IMR-90 (cell line): Measurements from ENCODE around the gene C19orf33. TPM values are rescaled to one million over a fixed set of nuclear protein-coding genes. Genes with fewer than 3 reads are reported as not detected.

Experiments
- ATAC-seq: fragments of 200-7000 bp; cut with Tn5 transposase; 2 replicates; pipeline ENCODE4 v1.9.1; 2020; ENCODE audit warnings: low read depth, mild to moderate bottlenecking, moderate library complexity
- BruUV-seq: library from RNA; stranded (reverse); fragments of 400-500 nt; replicated peaks from 2 replicates; lab custom pipeline; 2021; lab: Mats Ljungman, UMichigan
- CTCF ChIA-PET: fragments of 300-600 bp; formaldehyde crosslinking; extraction: SDS; loops from one replicate; lab custom pipeline; 2021; ENCODE audit warnings: antibody characterized with exemption; lab: Yijun Ruan, JAX
- POLR2A ChIA-PET: fragments of 300-600 bp; sonication (Branson Sonifier 250); formaldehyde crosslinking; loops from one replicate; lab custom pipeline; 2022; ENCODE audit warnings: antibody characterized with exemption; ENCODE audit not compliant: unreplicated experiment; lab: Charles Lee
- DNase-seq: peaks from one replicate; pipeline ENCODE4 v3.0.0; 2013
- H2AFZ ChIP-seq: replicated peaks from 2 replicates; pipeline ENCODE3; 2013; ENCODE audit warnings: low read length, mild to moderate bottlenecking; ENCODE audit not compliant: poor library complexity
- H2AK5ac ChIP-seq: 2 replicates; pipeline ENCODE4 v1.6.1; 2013; ENCODE audit warnings: low read depth, low read length, inconsistent platforms
- H2AK9ac ChIP-seq: replicated peaks from 2 replicates; pipeline ENCODE3; 2013; ENCODE audit warnings: mild to moderate bottlenecking, low read depth, low read length, moderate library complexity; ENCODE audit not compliant: poor library complexity
- H2BK120ac ChIP-seq: 2 replicates; pipeline ENCODE4 v1.6.1; 2013; ENCODE audit warnings: low read depth, low read length, inconsistent platforms
- H2BK15ac ChIP-seq: 3 replicates; pipeline ENCODE4 v1.6.1; 2013; ENCODE audit warnings: low read depth, low read length, inconsistent platforms
- H2BK20ac ChIP-seq: 2 replicates; pipeline ENCODE4 v1.6.1; 2013; ENCODE audit warnings: low read depth, mild to moderate bottlenecking, inconsistent platforms, low read length, moderate library complexity
- H2BK5ac ChIP-seq: 2 replicates; pipeline ENCODE4 v1.6.1; 2013; ENCODE audit warnings: mild to moderate bottlenecking, low read depth, low read length, inconsistent platforms; ENCODE audit not compliant: poor library complexity, severe bottlenecking
- H3K14ac ChIP-seq: replicated peaks from 2 replicates; pipeline ENCODE4 v1.6.1; 2013; ENCODE audit warnings: low read depth, low read length, inconsistent platforms
- H3K18ac ChIP-seq: 2 replicates; pipeline ENCODE4 v1.6.1; 2013; ENCODE audit warnings: low read depth, low read length, control low read depth
- H3K23ac ChIP-seq: 2 replicates; pipeline ENCODE4 v1.6.1; 2013; ENCODE audit warnings: low read depth, low read length, inconsistent platforms
- H3K27ac ChIP-seq: 2 replicates; pipeline ENCODE4 v1.5.1; 2013; ENCODE audit warnings: mild to moderate bottlenecking, control low read depth, low read length; ENCODE audit not compliant: insufficient read depth
- H3K27me3 ChIP-seq: 2 replicates; pipeline ENCODE4 v1.6.1; 2013; ENCODE audit warnings: low read length; ENCODE audit not compliant: control insufficient read depth, insufficient read depth
- H3K36me3 ChIP-seq: 2 replicates; pipeline ENCODE4 v1.6.1; 2013; ENCODE audit warnings: low read length, mixed read lengths; ENCODE audit not compliant: control insufficient read depth, insufficient read depth
- H3K4ac ChIP-seq: 2 replicates; pipeline ENCODE4 v1.6.1; 2013; ENCODE audit warnings: low read depth, low read length, inconsistent platforms
- H3K4me1 ChIP-seq: 2 replicates; pipeline ENCODE4 v1.6.1; 2013; ENCODE audit warnings: low read length, mixed read lengths; ENCODE audit not compliant: control insufficient read depth, insufficient read depth
- H3K4me2 ChIP-seq: 2 replicates; pipeline ENCODE4 v1.6.1; 2013; ENCODE audit warnings: low read depth, mild to moderate bottlenecking, control low read depth, low read length, moderate library complexity
- H3K4me3 ChIP-seq: 2 replicates; pipeline ENCODE4 v1.5.1; 2013; ENCODE audit warnings: low read depth, mild to moderate bottlenecking, control low read depth, low read length, moderate library complexity; ENCODE audit not compliant: insufficient read depth
- H3K56ac ChIP-seq: 2 replicates; pipeline ENCODE4 v1.6.1; 2013; ENCODE audit warnings: low read length, inconsistent platforms; ENCODE audit not compliant: insufficient read depth; ENCODE audit errors: extremely low read depth
- H3K79me1 ChIP-seq, 2 experiments: 2 replicates each; pipeline ENCODE4 v1.6.1; 2013; ENCODE audit warnings: low read length in 2 of 2, inconsistent platforms in 1 of 2, low read depth in 1 of 2
- H3K9ac ChIP-seq: 2 replicates; pipeline ENCODE4 v1.6.1; 2013; ENCODE audit warnings: low read depth, low read length, control low read depth
- H3K9me1 ChIP-seq: 2 replicates; pipeline ENCODE4 v1.6.1; 2013; ENCODE audit warnings: low read length, inconsistent platforms; ENCODE audit not compliant: insufficient read depth
- H3K9me3 ChIP-seq: 2 replicates; pipeline ENCODE4 v1.6.1; 2013; ENCODE audit warnings: low read length; ENCODE audit not compliant: control insufficient read depth, insufficient read depth
- H4K20me1 ChIP-seq: 2 replicates; pipeline ENCODE4 v1.6.1; 2013; ENCODE audit warnings: low read length, inconsistent platforms; ENCODE audit not compliant: insufficient read depth
- H4K5ac ChIP-seq: 2 replicates; pipeline ENCODE4 v1.6.1; 2013; ENCODE audit warnings: mild to moderate bottlenecking, low read depth, low read length, control low read depth
- H4K8ac ChIP-seq, 2 experiments: 2 replicates each; pipeline ENCODE4 v1.6.1; 2013; ENCODE audit warnings: low read depth in 2 of 2, low read length in 2 of 2, control low read depth in 1 of 2, inconsistent platforms in 1 of 2
- H4K91ac ChIP-seq: 2 replicates; pipeline ENCODE4 v1.6.1; 2013; ENCODE audit warnings: low read depth, low read length, inconsistent platforms; ENCODE audit not compliant: insufficient read depth
- BHLHE40 ChIP-seq: fragments of 150-350 bp; IDR thresholded peaks from 2 replicates; pipeline ENCODE4 v1.6.1; 2016; ENCODE audit warnings: mild to moderate bottlenecking, low read depth, low read length
- CEBPB ChIP-seq: IDR thresholded peaks from 2 replicates; pipeline ENCODE4 v1.6.1; 2012; ENCODE audit warnings: low read depth, low read length, improper control_type of control experiment
- WGBS, 2 experiments: methylation state at CpG; one replicate each; pipeline versions ENCODE4 v1.1.5 to v1.1.7; 2013; ENCODE audit warnings: missing lambda C conversion rate in 2 of 2; ENCODE audit not compliant: insufficient read length in 1 of 2; ENCODE audit errors: extremely low coverage in 2 of 2; 5-methylcytosine and 5-hydroxymethylcytosine counted together
- dilution Hi-C: fragments of 300-500 bp; cut with HindIII; formaldehyde crosslinking; loops from one replicate; pipeline ENCODE4 v1.14.3; 2018; ENCODE audit warnings: low sequenced_read_pairs; ENCODE audit not compliant: unreplicated experiment
- in situ Hi-C: fragments of 300-500 bp; cut with MboI; formaldehyde crosslinking; loops from 3 replicates; pipeline ENCODE4 v1.14.3; 2019; ENCODE audit warnings: low sequenced_read_pairs, inconsistent platforms, mixed read lengths
- intact Hi-C: fragments of 100-400 bp; cut with micrococcal nuclease; formaldehyde crosslinking; loops from 2 replicates; pipeline ENCODE4 v1.10.0; 2022
- polyA plus RNA-seq, 3 experiments: library from polyadenylated mRNA; depleted of rRNA; stranded (reverse); fragments of >200 nt; gene quantifications; 2 replicates each; pipeline ENCODE4 v1.2.3, GENCODE V29; 2012; ENCODE audit warnings: low replicate concordance in 1 of 3
- total RNA-seq: library from RNA; depleted of rRNA; stranded (reverse); fragments of >200 nt; gene quantifications from 2 replicates; pipeline ENCODE4 v1.2.3, GENCODE V29; 2012

C19orf33 gene
- total and polyA plus RNA-seq, 2 of the 4 experiments (the other 2 are of a cell fraction), result 0.80 TPM; not detected in 1

GRCh38 chr19:38308006-38308766 is 4.1 kb downstream of the C19orf33 start:
- no peaks in the 10 kb centered on the region for H3K9me1 ChIP-seq
- CTCF ChIA-PET, result no interaction called here

More at GRCh38 chr19:38308006-38308766, 4.1 kb downstream of the C19orf33 start:
- DNase-seq, result no peak
- Histone ChIP-seq H3K14ac (no peak overlapping the region), H4K5ac (no peak overlapping the region), H2BK20ac (no peak overlapping the region), H3K18ac (no peak overlapping the region), H2BK5ac (no peak overlapping the region), H2BK120ac (no peak overlapping the region), H4K91ac (no peak overlapping the region), H3K27me3 (no peaks in the 10 kb centered on the region), H3K23ac (no peak overlapping the region), H3K4me3 (no peak overlapping the region), H2AK9ac (no peak overlapping the region), H4K8ac (no peak overlapping the region), H3K36me3 (peaks cover 30% of the 10 kb centered on the region), H3K4ac (no peak overlapping the region), H3K27ac (no peak overlapping the region), H3K4me2 (no peak overlapping the region), H2BK15ac (no peak overlapping the region), H2AFZ (no peak overlapping the region), H3K9ac (no peak overlapping the region), H2AK5ac (no peak overlapping the region), H3K4me1 (0 out of 2 replicates have a peak, but pooled peaks cover 2% of the 10 kb centered on the region), H3K79me1 (peaks cover 7 to 30% of the 10 kb centered on the region in 2 experiments), H3K9me3 (no peaks in the 10 kb centered on the region), H3K56ac (no peak overlapping the region), H4K20me1 (peaks cover 4% of the 10 kb centered on the region; the same call in 1 of the 2 replicates)
- no TSS peak for BruUV-seq
- POLR2A ChIA-PET, result no interaction called here
- in situ Hi-C loops, result no loop called here
- 94% methylated on average over 9 of the region's 12 CpGs; no CpG with 5 or more reads in 1 of the 2 experiments for WGBS, 2 experiments
- TF ChIP-seq BHLHE40 (no peak), CEBPB (peak; percentile 51; the same call in 1 of the 2 replicates)
- intact Hi-C loops, result no loop called here
- ATAC-seq, result no peak
- dilution Hi-C loops, result no loop called here
